Measurements from ENCODE around the gene GRIN3B.
A peak's percentile ranks its signal among the peaks of the same experiment; 100 is the strongest.
"Not testable (repeated sequence)": the region's sequence is repeated elsewhere in the genome, so short reads cannot be mapped to it uniquely, and the experiment has no call there.

Gene GRIN3B

GRCh38 chr19:955803-956765, 44.1 kb upstream of the GRIN3B start:
- H3K27ac ChIP-seq (replicated peaks): no peak overlapping the region
- H3K27me3 ChIP-seq (ENCODE audit: insufficient read depth, poor library complexity, severe bottlenecking): no peaks in the 10 kb centered on the region
- DNase-seq (ENCODE audit: low read depth in 1 of 2, low spot score in 1 of 2): no peak
- H3K4me3 ChIP-seq (replicated peaks; ENCODE audit: insufficient read depth, low read length): no peak overlapping the region
- TF ChIP-seq GABPA (IDR thresholded peaks at IDR 0.05; ENCODE audit: low read depth): no peak
- TF ChIP-seq, protein P1, sequence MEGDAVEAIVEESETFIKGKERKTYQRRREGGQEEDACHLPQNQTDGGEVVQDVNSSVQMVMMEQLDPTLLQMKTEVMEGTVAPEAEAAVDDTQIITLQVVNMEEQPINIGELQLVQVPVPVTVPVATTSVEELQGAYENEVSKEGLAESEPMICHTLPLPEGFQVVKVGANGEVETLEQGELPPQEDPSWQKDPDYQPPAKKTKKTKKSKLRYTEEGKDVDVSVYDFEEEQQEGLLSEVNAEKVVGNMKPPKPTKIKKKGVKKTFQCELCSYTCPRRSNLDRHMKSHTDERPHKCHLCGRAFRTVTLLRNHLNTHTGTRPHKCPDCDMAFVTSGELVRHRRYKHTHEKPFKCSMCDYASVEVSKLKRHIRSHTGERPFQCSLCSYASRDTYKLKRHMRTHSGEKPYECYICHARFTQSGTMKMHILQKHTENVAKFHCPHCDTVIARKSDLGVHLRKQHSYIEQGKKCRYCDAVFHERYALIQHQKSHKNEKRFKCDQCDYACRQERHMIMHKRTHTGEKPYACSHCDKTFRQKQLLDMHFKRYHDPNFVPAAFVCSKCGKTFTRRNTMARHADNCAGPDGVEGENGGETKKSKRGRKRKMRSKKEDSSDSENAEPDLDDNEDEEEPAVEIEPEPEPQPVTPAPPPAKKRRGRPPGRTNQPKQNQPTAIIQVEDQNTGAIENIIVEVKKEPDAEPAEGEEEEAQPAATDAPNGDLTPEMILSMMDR (IDR thresholded peaks at IDR 0.05; ENCODE audit: insufficient read depth, low read length): no peak

DNA sequence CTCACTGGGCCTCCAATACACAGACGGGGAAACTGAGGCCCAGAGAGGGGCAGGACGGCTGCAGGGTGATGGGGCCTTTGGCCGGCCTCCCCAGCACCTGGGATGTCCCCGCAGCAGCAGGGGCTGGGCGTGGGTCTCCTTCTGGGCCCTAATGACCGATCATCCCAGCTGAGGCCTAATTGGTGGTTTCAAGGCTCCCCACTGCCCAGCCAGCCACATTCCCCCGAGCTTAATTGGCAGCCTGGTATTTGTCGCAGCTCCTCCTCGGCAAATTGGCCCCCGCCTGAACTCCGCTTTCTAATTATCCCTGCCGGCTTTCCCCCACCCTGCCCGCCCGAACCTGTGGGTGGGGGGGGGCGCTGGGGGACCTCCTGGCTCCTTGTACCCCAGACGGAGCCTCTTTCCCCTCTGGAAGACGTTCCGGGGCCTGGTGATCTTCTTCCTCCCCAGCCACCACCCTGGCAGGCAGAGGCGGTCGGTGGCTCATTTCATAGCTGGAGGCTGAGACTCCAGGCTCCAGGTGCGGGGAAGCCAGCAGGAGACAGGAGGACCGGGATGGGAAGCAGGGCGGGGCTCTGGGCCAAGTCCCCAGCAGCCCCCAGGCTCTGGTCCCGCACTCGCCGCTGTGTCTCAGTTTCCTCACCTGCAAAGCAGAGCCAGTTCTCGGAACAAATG, 43.3 kb upstream of the GRIN3B start:
- no peak overlapping the region for H3K27ac ChIP-seq (replicated peaks)
- DNase-seq (ENCODE audit: low read depth in 1 of 2, low spot score in 1 of 2): no peak
- no peaks in the 10 kb centered on the region for H3K27me3 ChIP-seq (ENCODE audit: insufficient read depth, poor library complexity, severe bottlenecking)
- no peak overlapping the region for H3K4me3 ChIP-seq (replicated peaks; ENCODE audit: insufficient read depth, low read length)
- TF ChIP-seq, protein P1 (IDR thresholded peaks at IDR 0.05; ENCODE audit: insufficient read depth, low read length): no peak
- TF ChIP-seq, protein P2, sequence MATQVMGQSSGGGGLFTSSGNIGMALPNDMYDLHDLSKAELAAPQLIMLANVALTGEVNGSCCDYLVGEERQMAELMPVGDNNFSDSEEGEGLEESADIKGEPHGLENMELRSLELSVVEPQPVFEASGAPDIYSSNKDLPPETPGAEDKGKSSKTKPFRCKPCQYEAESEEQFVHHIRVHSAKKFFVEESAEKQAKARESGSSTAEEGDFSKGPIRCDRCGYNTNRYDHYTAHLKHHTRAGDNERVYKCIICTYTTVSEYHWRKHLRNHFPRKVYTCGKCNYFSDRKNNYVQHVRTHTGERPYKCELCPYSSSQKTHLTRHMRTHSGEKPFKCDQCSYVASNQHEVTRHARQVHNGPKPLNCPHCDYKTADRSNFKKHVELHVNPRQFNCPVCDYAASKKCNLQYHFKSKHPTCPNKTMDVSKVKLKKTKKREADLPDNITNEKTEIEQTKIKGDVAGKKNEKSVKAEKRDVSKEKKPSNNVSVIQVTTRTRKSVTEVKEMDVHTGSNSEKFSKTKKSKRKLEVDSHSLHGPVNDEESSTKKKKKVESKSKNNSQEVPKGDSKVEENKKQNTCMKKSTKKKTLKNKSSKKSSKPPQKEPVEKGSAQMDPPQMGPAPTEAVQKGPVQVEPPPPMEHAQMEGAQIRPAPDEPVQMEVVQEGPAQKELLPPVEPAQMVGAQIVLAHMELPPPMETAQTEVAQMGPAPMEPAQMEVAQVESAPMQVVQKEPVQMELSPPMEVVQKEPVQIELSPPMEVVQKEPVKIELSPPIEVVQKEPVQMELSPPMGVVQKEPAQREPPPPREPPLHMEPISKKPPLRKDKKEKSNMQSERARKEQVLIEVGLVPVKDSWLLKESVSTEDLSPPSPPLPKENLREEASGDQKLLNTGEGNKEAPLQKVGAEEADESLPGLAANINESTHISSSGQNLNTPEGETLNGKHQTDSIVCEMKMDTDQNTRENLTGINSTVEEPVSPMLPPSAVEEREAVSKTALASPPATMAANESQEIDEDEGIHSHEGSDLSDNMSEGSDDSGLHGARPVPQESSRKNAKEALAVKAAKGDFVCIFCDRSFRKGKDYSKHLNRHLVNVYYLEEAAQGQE (IDR thresholded peaks at IDR 0.05; ENCODE audit: insufficient replicate concordance, low read depth): no peak
- no peak for TF ChIP-seq POLR2AphosphoS5 (IDR thresholded peaks at IDR 0.05; ENCODE audit: low read depth)
- TF ChIP-seq SPI1 (IDR thresholded peaks at IDR 0.05; ENCODE audit: borderline replicate concordance, low read depth): no peak
- TF ChIP-seq GABPA (IDR thresholded peaks at IDR 0.05; ENCODE audit: low read depth): no peak

- H3K27me3 ChIP-seq (ENCODE audit: insufficient read depth, poor library complexity, severe bottlenecking); DNase-seq (ENCODE audit: low read depth in 1 of 2, low spot score in 1 of 2); H3K27ac ChIP-seq (replicated peaks); H3K4me3 ChIP-seq (replicated peaks; ENCODE audit: insufficient read depth, low read length): not testable (repeated sequence)
Observed at GRCh38 chr19:957578-957977, 42.6 kb upstream of the GRIN3B start.

DNA sequence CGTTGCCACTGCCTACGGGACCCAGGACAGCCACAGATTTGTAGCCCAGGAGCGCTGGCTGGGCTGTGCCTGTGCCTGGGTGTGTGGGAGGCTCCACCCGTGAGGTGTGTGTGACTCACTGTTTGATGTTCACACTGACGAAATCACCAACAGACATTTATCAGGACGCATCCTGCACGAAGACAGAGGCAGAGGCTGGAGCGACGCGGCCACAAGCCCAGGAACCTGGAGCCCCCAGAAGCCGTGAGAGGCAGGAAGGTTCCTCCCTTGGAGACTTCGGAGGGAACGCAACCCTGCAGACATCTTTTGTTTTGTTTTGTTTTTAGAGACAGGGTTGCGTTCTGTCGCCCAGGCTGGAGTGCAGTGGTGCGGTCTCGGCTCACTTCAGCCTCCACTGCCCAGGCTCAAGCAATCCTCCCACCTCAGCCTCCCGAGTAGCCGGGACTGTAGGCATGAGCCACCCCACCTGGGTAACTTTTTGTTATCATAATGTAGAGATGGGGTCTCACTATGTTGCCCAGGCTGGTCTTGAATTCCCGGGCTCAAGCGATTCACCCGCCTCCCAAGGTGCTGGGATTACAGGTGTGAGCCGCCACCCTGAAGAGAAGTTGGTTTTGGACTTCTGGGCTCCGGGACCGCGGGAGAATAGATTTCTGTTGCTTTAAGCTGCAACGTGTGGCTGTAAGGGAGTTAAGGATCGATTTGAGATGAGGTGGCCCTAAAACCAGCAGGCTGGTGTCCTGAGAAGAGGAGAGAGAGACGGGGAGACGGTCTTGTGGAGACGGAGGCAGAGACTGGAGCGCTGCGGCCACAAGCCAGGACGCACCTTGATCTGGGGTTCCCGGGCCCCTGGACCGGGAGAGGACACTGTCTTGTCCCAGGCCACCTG, 41.0 kb upstream of the GRIN3B start:
- H3K27ac ChIP-seq (replicated peaks): no peak overlapping the region
- TF ChIP-seq, protein P1 (IDR thresholded peaks at IDR 0.05; ENCODE audit: insufficient read depth, low read length): no peak
- peak; percentile 32; the same call in 1 of the 2 replicates for TF ChIP-seq POLR2AphosphoS5 (IDR thresholded peaks at IDR 0.05; ENCODE audit: low read depth)
- H3K4me3 ChIP-seq (replicated peaks; ENCODE audit: insufficient read depth, low read length): no peak overlapping the region
- H3K27me3 ChIP-seq (ENCODE audit: insufficient read depth, poor library complexity, severe bottlenecking): no peaks in the 10 kb centered on the region
- peak; percentile 44 to 69 for DNase-seq (ENCODE audit: low read depth in 1 of 2, low spot score in 1 of 2)
